GM21381 (cell line): Measurements from ENCODE around the gene ERI3.

Experiments used
- ATAC-seq: cut with Tn5 transposase; IDR thresholded peaks from one replicate; pipeline ENCODE4 v1.9.1; 2021; ENCODE audit warnings: mild to moderate bottlenecking, moderate library complexity; ENCODE audit not compliant: unreplicated experiment

Gene ERI3, protein sequence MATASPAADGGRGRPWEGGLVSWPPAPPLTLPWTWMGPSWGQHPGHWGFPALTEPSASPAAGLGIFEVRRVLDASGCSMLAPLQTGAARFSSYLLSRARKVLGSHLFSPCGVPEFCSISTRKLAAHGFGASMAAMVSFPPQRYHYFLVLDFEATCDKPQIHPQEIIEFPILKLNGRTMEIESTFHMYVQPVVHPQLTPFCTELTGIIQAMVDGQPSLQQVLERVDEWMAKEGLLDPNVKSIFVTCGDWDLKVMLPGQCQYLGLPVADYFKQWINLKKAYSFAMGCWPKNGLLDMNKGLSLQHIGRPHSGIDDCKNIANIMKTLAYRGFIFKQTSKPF

DNA sequence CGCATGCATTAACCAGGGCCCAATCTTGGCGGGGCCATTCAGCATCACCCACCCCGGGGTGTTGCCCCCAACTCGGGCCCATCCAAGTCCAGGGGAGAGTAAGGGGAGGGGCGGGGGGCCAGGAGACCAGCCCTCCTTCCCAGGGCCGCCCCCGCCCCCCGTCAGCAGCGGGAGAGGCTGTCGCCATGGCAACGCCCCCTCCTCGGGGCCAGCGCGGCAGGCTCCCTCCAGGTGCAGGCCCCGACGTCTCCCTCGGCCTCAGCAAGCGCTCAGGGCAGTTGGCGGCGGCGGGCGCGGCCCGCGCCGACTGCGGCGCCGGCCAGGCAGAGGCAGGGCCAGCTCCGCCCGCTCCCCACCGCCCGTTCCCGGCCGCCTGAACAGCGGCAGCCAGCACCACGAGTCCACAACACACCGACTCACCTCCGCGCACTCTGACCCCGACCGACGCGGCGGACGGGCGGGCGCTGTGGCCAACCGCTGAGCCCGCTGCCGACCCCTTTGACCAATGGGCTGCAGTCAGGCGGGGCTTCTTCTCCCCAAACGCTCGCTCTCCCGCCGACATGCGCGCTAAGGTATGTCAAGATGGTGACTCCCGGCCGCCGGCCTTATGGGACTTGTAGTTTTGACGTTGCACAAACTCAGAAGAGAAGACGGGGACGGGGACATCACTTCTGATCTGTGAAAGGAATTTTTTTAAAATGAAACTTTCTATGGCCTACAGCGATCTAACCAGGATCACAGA lies at the start of gene ERI3:
ERI3 (minus strand) TSS at position 418 of the 742 bp plus-strand sequence; CDS start at position 187, 231 bp downstream.
- peak; percentile 98 for ATAC-seq

DNA sequence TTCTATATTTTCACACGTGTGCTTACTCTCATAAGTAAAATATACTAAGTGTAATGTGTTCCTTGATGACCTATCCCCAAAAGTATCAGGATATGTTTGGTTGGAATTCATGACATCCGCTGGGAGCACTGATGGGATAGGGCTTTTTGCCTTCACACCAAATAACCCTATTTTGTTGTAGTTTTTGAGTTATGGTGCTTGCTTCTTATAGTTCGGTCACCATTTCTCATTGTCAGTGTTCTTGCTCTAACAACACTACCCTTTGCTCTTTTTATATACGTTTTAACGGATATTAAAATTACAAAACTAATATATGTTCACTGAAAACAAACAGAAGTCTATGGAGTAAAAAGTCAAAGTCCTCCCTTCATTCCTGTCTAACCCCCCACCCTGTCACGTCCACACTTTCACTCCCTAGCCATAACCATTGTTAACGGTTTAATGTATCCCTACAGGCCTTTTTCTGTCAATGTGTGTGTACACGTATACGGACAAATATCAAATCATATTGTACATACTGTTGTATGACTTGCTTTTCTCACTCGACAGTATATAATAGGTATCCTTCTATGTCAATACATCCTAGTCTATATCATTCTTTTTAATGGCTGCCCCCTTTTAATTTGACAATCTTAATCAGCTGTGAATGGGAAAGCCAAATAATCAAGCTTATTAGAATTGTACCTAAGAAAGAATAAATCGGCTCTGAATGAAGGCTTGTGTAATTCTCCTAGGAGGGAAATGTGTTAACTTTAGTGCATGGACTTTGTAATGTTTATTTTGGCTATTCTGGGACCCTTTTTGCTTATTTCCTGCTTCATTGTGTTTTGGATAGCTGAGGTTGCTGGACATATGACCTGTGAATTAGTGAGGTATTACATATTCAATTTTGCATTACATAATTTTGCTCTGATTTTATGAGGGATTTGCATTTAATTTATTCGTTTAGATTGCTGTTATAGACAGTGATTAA lies 46.5 kb upstream of the ERI3 start:
- no peak for ATAC-seq

DNA sequence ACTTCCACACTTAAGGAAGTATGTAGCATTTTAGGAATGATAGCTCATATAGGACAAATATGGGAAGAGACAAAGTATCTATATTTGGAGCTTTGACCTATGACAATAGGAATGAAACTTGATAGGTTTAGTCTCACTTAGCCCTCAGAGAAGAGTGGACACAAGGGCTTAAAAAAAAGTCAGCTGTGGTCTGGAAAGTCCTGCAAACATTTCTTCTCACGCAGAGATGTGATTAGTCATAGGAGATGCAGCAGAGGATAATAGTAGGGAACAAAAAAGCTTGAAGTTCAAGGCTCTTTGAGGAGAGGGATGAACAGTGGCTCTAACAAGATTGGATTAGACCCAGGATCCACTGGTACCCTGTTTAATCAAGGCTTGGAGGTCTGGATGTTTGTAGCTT lies 35.2 kb upstream of the ERI3 start:
- ATAC-seq, result no peak

DNA sequence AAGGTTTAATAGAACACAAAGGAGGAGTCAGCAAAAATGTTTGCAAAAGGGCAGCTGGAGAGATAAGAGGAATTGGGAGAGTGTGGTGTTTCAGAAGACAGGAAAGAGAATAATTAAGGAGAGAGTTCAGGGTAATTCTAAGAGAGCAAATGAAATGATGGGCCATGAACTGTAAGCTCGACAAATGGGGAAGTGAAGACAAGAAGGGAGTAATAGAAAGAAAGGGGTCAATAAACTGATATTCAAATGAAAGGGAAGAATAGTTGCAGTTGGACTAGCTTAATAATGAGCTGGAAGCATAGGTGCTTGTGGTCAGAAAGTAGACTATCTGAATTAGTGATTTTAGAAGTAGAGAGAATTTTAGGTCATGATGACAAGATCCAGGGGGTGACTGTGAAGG lies 34.4 kb upstream of the ERI3 start:
- no peak for ATAC-seq

DNA sequence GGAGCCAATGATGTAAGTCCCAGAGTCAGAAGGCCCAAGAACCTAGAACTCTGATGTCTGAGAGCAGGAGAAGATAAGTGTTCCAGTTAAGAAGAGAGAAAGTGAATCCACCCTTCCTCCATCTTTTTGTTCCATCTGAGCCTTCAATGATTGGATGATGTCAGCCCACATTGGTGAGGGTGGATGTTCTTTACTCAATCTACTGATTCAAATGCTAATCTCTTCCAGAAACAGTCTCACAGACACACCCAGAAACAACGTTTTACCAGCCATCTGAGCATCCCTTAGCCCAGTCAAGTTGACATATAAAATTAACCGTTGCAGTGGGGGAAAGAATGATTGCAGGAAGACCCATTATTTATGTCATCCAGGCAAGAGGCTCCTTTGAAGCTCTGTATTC lies 33.5 kb upstream of the ERI3 start:
- no peak for ATAC-seq

DNA sequence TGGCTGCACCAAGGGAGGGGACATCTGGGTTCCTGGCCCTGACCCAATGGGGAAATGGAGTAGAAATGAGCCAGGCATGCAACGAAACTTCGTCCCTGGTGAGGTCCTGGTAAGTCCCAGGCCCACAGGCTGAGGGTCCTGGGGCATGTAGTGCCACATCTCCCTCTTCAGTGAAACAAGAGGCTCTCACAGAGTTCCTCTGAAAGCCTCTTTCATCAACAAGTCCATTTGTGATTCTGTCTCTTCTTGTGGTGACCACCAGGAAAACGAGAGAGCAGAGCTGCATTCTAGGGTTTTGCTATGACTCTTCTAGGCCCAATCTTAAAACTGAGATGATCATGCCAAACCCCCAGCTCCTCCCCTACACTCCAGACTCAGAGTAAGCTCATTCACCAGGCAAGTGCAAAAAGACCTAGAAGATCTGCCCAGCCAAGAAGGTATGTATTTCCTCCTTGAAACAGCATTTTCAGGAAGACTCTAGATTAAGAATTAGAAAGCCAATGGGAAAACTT lies 25.7 kb upstream of the ERI3 start:
- ATAC-seq, result no peak

DNA sequence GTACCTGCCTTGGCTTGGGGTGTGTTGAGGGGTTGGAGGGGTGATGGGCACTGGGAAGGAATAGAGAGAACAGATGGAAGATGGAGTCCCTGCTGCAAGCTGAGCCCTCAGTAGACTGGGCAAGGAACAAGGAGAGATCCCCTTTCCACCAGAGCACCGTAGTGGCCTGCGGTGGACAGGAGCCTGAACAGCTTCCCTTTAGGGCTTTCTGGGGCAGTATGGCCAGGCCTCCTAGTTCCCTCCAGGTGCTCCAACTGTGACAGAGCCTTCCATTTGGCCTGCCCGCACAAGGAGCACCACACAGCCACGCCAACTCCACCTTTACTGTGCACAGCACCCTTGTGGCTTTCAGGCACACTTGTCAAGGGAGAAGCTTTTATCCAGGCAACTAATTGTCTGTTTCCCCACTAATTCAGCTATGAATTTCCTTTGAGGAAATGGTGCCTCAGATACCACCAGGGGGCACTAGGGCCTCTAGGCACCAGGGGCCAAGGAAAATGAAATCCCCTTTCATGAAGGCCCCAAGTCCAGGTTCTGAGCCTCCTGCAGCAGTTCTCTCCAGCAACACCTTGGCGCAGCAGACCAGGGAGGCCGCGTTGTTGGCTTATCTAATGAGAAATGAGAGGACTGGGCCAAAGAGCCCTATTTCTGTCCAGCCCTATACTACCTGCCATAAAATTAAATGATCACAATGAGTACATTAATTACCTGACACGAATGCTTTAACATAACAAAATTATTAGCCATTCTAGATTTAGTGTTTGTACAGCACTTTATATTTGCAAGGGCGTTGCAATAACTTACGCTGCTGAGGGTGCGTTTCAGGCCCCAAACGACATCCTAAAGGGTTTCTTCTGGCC lies 23.1 kb upstream of the ERI3 start:
- no peak for ATAC-seq

DNA sequence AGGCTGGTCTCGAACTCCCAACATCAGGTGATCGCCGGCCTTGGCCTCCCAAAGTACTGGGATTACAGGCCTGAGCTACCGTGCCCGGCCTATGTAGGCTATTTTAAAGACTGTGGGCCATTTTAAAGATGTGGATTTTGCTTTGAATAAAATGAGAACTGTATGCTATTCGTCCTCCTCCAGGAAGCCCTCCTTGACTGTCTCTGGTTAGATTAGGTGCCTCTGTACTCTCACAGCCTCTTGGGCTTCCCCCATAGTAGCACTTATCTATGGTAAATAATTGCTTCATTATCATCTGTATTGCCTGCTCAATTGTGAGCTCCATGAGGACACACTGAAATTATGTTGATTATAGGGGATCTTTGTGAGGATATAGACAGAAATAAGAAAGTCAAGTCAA lies 20.5 kb upstream of the ERI3 start:
- ATAC-seq, result no peak

DNA sequence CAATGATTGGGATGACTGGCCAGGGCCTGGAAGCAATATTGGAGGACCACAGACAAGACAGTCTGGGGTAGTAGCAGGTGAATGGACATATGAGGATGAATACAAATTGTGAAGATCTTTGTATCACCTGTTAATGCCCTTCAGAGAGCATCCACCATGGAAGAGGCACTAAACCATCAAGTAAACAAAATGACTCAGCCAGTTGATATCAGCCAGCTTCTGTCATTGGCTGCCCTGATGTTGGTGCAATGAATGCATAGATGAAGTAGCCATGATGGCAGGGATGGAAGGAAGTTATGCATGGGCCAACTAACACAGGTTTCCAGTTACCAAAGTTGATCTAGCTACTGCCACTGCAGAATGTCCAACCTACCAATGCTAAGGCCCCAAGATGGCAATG lies 16.1 kb upstream of the ERI3 start:
- no peak for ATAC-seq

DNA sequence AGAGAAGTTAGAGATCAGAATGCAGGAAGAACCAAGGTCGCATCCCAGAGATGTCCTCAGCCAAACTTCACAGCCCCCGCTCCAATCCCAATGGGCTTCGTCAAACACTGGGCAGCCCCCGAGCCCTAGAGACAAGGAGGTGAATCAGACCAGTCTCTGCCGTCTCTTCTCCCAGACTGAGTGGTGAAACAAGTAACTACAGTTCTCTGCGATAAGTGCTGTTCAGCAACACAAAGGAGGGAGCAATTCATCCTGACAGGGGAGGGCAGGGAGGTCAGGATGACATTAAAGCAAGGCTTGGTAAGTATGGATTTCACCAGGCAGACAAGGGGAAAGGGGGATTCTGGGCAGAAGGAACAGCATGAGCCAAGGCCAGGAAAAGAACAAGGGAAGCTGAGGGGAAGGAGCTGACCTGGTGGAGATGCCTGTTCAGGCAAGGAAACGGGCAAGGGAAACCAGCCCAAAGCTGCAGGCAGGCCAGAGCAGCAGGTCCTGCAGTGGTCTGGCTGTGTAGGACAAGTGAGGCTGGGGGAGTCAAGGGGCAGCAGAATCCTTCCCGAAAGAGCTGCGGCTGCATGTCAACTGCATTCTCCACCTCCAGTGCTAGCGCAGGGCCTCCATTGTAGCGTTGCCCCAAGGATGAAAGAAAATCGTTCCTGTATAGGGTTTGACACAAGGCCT lies 13.6 kb upstream of the ERI3 start:
- no peak for ATAC-seq

DNA sequence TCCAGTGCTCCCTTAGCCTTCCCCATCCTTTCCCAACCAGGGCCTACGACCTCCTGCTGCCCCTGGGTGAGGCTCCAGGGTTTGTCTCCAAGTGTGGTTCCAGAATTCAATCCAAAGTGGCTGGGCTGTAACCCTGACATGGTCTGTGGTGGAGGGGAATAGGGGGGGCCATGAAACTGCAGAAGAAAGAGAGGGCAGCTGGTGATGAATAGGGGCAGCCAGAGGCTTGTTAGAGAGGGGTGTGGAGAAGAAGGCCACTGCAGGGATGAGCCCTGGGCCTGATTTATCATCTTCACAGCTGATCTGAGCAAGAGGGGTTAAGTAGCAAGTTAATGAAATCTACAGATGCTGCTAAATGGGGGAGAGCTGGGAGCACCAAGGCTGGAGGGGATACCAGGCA lies 12.9 kb upstream of the ERI3 start:
- no peak for ATAC-seq

DNA sequence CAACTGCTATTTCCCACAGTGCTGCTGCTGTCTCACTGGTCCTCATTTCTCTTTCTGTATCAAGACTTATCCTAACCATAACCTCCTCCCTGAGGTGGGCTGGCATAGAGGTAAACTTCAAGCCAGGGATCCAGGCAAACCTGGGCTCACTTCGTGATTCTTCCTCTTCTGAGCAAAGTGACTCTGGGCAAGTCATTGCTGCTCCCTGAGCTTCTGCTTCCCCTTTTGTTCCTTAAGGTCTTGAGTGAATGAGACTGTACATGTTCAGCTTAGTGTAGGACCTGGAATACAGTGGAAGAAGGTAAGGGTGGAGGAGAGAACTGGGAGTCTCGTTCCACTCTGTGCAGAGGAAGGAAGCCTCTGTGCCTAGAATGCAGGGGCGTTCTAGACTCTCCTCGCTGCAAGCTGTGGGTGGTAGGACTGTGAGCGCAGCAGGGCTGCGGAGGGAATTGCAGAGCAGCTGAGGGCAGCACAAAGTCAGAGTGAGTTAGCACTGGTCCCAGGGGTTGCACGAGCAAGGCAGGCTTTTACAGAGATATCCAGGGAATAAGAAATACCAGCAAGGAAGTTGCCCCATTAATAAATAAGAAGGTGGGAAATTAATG lies 11.4 kb upstream of the ERI3 start:
- ATAC-seq, result no peak

DNA sequence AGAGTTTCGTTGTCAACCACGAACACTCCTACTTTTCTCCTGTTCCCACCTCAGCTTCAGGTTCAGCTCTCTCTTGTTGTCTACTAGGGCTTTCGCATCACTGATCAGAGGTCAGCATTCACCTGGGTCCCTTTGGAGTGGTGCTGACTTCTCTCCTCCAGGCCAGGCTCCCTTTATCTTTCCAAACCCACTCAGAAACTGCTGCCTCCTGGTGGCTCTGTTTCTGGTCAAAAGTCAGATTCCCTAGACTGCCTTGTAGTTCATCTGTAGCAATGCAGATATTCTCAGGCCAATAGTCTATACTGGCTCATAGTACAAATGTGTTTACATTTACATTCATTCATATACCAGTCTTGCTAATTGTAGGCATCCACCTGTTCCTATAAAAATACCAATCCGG lies 6.4 kb upstream of the ERI3 start:
- ATAC-seq, result no peak

DNA sequence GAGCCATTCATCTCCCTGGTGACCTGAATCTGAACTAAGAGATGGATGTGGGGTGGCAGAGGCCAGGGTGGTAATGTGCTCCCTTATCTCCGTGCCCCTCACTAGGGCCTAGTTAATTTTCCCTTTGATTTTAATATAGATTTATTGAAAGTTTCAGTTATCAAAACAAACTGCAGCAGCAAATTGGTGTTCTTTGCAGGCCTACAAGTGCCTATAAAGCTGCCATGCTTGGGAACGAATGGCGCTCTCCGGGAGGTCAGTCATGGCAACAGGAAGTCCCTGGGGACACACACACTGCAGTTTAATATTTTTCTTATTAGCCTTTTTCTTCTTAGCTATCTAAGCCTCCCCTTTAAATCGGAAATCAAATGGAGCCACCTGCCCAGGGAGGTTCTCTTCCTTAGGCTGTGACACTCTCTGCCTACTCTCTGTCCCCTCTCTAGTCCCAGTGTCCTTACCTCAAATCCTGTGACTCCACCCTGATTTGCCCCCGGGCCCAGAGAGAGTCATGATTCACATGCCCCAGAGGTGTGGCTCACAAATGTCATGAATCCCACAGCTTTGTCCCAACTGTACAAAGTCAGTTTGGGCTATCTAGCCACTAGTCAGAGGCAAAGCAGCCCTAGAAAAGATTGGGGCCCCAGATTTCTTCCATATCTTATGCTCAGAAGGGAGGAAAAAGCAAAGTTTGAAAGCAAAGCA lies 4.3 kb upstream of the ERI3 start:
- no peak for ATAC-seq

DNA sequence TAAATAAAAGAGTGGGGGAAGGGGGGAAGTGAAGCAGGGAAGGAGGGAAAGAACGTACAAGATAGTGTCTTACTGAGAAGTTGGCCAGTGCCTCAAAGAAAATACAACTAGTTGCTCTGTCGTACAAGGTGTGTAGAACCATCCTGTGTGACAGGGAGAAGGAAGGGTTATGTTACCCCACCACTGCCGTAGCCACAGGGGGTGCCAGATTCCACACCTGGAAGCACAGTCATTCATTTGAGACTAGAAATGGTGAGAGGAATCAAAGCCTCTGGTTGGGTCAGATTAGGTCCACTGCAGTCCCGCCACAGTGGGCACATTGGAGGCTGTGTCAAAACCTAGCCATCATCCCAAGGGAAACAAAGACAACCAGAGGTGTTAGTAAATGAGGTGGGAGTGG lies 2.7 kb upstream of the ERI3 start:
- no peak for ATAC-seq

DNA sequence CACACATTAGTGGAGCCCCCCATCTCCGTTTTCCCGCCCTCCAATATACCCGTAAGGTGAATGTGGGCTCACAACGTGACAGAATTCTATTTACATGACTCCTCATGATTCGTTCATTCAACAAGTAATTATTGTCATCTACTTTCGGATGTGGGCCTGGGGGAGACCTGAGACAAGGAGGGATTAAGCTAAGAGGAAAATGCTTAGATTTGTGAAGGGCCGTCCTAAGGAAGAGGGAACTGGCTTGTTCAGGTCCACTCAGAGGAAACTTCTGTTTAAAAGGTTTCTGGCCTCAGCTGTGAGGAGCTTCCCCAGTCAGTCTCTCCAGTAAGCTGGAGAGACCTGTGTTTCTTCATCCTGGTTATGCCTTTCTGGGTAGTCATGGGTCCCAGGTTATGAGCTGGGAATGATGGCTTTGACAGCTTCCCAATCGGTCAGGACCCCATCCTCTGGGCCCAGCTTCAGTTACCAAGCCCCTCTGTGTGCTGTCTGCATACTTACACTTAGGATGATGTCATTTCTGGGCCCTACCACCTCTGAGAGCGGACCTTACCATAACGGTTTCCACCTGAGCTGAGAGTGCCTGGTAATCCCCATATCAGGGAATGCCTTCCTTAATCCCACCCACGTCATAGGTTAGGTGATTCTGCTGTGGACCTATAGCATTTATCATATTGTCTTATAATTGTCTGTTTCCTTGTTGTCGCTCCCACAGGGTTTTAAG lies 687 bp upstream of the ERI3 start:
- ATAC-seq, result no peak

DNA sequence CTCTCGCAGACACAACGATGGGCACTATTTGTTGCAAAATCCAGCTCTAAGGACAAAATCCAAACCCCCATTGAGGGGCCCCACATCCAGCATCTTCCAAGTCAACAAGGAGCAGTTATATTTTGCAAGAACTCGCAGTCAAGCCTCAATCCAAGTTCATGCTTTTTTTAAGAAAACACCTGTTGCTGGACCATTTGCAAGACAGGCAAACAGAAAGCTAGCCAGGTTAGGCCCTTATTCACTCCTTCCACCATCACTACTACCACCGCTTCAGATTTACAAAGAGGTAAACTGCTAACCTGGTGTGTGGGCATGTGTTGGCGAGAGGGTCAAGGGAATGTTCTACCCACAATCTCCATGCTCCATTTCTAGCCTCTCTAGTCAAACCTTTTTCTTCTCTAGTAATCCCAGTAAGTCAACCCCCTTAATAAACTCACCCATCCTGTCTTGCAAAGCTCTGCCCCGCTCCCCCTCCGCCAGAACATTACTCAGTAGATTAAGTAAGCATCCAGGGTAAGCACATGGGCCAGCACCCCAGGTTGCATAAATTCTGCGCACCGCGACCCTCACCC lies 703 bp downstream of the ERI3 start:
- ATAC-seq, result no peak

DNA sequence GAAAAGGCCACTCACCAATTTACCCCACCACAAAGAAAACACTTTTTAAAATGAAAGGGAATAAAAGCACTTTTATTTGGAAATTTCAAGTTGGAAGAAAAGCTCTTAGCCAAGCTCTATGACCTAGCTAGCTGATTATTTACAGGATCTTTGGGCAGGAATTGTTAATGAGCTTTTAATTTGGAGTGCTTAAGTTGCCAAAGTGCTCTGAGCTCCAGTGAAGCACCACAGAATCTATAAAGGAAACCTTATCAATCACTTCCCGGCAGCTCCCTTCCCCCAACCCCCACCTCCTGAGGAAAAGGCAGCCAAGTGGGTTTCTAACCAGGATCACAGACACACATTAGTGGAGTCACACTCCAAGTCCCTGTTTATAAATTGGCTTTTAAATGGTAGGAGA lies 1.5 kb downstream of the ERI3 start:
- ATAC-seq, result no peak
